ENCODE measurements around the gene VASP.

Gene VASP

DNA sequence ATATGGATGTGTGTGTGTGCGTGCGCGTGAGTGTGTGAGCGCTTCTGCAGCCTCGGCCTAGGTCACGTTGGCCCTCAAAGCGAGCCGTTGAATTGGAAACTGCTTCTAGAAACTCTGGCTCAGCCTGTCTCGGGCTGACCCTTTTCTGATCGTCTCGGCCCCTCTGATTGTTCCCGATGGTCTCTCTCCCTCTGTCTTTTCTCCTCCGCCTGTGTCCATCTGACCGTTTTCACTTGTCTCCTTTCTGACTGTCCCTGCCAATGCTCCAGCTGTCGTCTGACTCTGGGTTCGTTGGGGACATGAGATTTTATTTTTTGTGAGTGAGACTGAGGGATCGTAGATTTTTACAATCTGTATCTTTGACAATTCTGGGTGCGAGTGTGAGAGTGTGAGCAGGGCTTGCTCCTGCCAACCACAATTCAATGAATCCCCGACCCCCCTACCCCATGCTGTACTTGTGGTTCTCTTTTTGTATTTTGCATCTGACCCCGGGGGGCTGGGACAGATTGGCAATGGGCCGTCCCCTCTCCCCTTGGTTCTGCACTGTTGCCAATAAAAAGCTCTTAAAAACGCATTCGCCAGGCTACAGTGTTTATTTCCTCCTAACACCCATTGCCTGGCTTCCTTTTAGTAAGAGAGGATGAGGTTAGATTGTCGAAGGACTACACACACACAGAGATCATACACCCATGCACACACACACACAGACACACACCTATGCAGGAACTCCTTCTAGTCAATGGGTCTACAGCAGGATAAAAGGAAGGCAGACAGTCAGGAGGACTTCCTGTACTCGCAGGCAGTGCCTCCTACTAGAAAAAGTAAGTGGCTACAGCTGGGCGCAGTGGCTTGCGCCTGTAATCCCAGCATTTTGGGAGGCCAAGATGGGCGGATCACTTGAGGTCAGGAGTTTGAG is 32.4 kb upstream of the VASP start:
- DNase-seq = peak; percentile 55

GRCh38 chr19:45475537-45476291 is 31.6 kb upstream of the VASP start:
- DNase-seq = peak; percentile 49

- peak; percentile 39 for DNase-seq
Observed at GRCh38 chr19:45476304-45476703, 31.0 kb upstream of the VASP start.

GRCh38 chr19:45477186-45477585 is 30.1 kb upstream of the VASP start:
- DNase-seq = no peak

- peak; percentile 43 for DNase-seq
Observed at GRCh38 chr19:45477713-45478453, 29.4 kb upstream of the VASP start.

DNA sequence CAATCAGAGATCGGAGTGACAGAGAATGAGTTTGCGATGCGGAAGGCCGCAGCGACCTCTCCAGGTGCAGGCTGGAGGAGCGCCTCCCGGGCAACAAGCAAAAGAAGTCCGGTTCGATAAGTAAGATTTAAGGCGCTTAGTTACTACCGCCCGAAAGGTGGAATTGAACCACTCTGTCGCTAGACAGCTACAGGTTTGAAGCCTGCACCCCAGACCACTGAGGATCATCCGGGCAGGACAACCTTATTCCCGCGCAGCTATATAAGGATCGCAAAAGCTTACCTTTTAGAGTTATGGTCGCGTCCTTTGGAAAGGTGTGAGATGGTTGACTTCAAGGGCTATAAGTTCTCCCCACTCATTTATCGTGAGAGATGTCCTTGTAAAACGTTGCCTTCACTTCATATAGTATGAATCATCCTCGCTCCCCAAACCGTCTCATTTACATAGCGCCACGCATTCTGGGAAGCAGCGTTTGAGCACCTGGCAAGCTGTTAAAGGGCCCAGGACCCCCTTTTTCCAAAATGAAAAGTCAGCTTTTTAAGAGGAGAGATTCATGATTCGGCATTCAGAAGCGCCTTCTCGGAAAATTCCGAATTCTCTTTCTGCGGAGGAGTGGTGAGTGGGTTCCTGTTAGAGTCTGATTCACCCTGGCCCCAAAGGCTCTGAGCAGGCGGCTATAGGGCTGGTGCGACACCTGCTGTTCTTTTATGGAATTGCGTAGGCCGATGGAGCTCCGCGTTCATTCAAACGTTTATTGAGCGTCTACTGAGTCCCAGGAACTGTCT is 28.6 kb upstream of the VASP start:
- DNase-seq = peak; percentile 90

- DNase-seq = no peak
Observed at GRCh38 chr19:45483033-45483432, 24.2 kb upstream of the VASP start.

GRCh38 chr19:45484273-45484945 is 22.9 kb upstream of the VASP start:
- no peak for DNase-seq

DNA sequence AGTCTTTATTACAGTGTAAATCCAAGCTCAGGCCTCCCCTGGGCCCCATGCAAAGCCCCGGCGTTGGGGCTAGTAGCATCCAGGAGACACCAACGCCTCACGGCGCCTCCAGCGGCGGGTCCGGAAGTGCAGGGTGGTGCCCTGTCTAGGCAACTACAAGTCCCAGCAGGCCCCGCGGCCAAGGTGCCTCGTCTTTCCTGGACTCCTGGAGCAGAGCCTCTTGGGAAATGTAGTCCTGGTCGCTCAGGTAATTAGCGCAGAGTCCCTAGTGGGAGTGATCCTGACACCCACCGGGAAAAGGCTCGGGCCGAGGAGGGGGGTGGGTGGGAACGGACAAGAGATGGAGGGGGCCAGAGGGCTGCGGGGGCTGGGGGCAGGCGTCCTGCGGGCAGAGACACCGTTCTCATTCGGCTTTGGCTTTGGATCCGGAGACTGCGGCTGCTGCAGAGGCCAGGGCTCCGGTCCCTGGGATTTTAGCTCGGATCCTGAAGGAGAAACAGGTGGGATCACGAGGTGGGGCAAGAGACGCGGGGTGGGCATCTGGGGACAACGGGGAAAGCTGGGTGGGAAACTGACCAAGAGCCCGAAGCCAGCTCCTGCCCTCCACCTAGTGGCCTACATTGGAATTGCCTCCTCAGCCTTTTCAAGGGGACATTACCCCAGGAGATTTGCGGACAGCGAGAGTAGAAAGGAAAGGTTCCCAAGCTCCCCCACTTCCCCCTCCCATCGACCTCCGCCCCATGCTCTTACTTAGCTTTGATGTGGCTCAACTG is 21.8 kb upstream of the VASP start:
- peak; percentile 98 for DNase-seq

GRCh38 chr19:45488708-45489107 is 18.6 kb upstream of the VASP start:
- no peak for DNase-seq

DNA sequence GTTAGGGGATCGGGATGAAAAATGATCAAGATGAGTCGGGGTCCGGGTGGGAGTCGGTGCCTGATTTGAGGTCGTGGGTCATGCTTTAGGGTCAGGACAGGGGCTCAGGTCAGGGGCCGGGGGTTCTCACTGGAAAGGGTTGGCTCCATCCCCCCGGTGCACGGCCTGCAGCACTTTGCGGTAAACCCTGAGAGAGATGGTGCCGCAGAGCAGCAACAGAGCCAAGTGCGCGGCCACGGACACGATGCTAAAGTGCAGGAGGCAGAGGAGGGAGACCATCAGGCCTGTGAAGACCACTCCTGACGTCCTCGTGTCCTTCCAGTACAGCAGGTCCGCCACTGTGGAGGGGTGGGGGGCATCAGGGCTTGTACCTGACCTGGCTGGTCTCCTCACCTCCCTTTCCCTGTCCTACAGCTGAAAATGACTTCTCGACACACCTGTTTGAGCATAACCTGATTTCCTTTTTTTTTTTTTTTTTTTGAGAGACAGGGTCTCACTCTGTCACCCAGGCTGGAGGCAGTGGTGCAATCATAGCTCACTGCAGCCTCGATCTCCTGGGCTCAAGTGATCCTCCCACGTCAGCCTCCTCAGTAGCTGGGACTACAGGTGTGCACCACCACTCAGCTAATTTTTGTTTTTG is 17.9 kb upstream of the VASP start:
- DNase-seq = no peak

- DNase-seq = no peak
Observed at GRCh38 chr19:45492137-45492626, 15.1 kb upstream of the VASP start.

GRCh38 chr19:45492627-45493470 is 14.4 kb upstream of the VASP start:
- no peak for DNase-seq

- no peak for DNase-seq
Observed at GRCh38 chr19:45494261-45494916, 12.9 kb upstream of the VASP start.

DNA sequence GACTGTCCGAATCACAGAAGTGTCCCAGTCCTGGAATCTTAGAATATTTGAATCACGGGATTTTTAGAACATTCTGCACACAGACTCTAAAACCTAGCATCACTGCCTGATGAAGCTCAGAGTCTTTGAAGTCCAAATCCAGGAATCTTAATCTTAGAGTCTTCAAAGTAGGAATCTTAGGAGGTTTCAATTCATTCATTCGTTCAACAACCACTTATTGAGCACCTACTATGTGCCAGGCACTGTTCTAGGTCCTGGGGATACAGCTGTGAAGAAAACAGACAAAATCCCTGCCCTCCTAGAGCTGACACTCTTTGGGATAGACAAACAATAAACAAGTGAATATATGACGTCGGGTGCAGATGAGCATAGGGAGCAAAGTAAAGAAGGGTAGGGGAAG is 12.1 kb upstream of the VASP start:
- DNase-seq = no peak

DNA sequence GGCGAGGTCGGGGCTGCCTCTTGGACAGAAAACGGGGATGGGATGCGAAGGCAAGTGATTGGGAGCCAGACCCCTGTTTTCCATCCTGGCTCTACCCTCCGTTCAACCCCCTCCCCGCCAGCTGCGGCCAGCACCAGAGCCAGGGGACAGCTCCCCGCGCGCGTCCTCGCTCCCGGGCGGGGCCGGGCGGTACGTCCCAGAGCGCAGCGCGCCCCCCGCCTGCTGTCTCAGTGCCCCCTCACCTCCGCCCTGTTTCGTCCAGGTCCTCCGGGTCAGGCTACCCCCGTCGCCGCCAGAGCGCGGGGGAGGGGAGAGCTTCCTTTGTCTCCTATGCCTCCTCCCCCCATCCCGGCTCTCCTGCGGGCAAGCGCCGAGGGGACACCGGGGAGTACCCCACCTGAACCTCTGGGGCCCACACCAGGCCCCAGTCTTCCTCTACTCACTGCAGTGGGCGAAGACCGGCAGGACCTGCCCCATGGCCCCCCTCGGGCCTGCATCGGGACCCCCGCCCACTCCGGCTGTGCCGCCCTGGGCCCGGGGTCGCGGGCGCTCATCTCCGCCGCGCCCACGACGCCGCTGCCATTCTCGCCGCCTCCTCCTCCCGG is 10.8 kb upstream of the VASP start:
- peak; percentile 63 for DNase-seq

GRCh38 chr19:45497791-45498190 is 9.5 kb upstream of the VASP start:
- no peak for DNase-seq

GRCh38 chr19:45498411-45499195 is 8.7 kb upstream of the VASP start, which contains the start of gene PPM1N:
Gene PPM1N (plus strand): TSS chr19:45498443. CDS start chr19:45498473, 30 bp downstream.
- DNase-seq = peak; percentile 77

All from activated T-cell treated with anti-CD3 and anti-CD28 coated beads, Interleukin-2, amount 50 U/mL, for 1 hour (primary cell).